Osteocyte (in vitro differentiated cells): ENCODE results near the gene S100A7. TPM values are rescaled to one million over a fixed set of nuclear protein-coding genes. Genes with fewer than 3 reads are reported as not detected.
A peak's percentile ranks its signal among the peaks of the same experiment; 100 is the strongest.

Source experiments
- DNase-seq: peaks from one replicate; pipeline ENCODE4 v3.0.0; 2021; ENCODE audit warnings: mixed read lengths; ENCODE audit not compliant: unreplicated experiment; ENCODE audit errors: extremely low spot score
- H3K27ac Mint-ChIP-seq: one replicate; pipeline ENCODE4 v1.8.0; 2021; ENCODE audit warnings: mild to moderate bottlenecking, mixed read lengths; ENCODE audit not compliant: unreplicated experiment
- H3K27me3 Mint-ChIP-seq: one replicate; pipeline ENCODE4 v1.8.0; 2021; ENCODE audit warnings: mixed read lengths; ENCODE audit not compliant: unreplicated experiment
- H3K36me3 Mint-ChIP-seq: one replicate; pipeline ENCODE4 v1.8.0; 2021; ENCODE audit warnings: mixed read lengths; ENCODE audit not compliant: unreplicated experiment
- H3K4me1 Mint-ChIP-seq: one replicate; pipeline ENCODE4 v1.8.0; 2021; ENCODE audit warnings: mixed read lengths; ENCODE audit not compliant: unreplicated experiment
- H3K4me3 Mint-ChIP-seq: one replicate; pipeline ENCODE4 v1.8.0; 2021; ENCODE audit warnings: mild to moderate bottlenecking, moderate library complexity, mixed read lengths; ENCODE audit not compliant: unreplicated experiment
- H3K9me3 Mint-ChIP-seq: one replicate; pipeline ENCODE4 v1.8.0; 2021; ENCODE audit warnings: mixed read lengths; ENCODE audit not compliant: unreplicated experiment
- total RNA-seq: library from RNA; stranded (reverse); gene quantifications from 2 replicates; pipeline ENCODE4 v1.2.1, GENCODE V29; 2021
- TF ChIP-seq, protein P1 (sequence below): fragments of 200-600 bp; sonication (generic); IDR thresholded peaks from 2 replicates; pipeline ENCODE4 v1.5.0; 2021; ENCODE audit warnings: antibody characterized with exemption, mild to moderate bottlenecking, moderate library complexity

Gene S100A7
- total RNA-seq, 1 donor from 2014 or later: not detected

DNA sequence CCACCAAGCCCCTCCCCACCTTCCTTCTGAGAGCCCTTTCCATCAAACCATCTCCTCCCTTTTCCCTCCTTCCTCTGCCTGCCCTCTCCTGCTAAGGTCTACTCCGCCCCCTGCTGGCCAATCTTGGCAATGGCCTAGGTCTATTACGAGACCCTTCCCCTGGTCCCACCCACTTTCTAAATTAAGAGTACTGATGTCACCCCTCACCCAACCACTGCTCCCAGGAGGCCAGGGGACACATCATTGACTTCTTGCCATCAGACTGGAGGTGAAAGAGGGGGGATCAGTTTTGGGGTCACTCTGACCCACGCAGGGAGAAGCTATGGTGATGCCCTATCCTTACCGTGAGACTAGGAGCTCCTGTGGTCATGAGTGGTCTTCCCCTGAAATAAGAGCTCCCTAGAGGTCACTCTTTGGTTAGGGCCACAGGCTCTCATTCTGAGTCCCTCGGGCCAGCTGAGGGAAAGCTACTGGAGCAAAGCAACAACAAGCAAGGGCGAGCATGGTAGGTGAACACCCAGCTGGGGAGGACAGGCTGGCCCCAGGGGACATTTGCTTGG lies 34.6 kb upstream of the S100A7 start:
- peaks cover 64% of the 10 kb centered on the region for H3K27me3 Mint-ChIP-seq
- TF ChIP-seq, protein P1, sequence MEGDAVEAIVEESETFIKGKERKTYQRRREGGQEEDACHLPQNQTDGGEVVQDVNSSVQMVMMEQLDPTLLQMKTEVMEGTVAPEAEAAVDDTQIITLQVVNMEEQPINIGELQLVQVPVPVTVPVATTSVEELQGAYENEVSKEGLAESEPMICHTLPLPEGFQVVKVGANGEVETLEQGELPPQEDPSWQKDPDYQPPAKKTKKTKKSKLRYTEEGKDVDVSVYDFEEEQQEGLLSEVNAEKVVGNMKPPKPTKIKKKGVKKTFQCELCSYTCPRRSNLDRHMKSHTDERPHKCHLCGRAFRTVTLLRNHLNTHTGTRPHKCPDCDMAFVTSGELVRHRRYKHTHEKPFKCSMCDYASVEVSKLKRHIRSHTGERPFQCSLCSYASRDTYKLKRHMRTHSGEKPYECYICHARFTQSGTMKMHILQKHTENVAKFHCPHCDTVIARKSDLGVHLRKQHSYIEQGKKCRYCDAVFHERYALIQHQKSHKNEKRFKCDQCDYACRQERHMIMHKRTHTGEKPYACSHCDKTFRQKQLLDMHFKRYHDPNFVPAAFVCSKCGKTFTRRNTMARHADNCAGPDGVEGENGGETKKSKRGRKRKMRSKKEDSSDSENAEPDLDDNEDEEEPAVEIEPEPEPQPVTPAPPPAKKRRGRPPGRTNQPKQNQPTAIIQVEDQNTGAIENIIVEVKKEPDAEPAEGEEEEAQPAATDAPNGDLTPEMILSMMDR: peak; percentile 91
- H3K4me1 Mint-ChIP-seq: no peaks in the 10 kb centered on the region
- peak; percentile 93 for DNase-seq
- H3K36me3 Mint-ChIP-seq: no peaks in the 10 kb centered on the region
- no peak overlapping the region for H3K27ac Mint-ChIP-seq
- H3K4me3 Mint-ChIP-seq: no peak overlapping the region
- no peaks in the 10 kb centered on the region for H3K9me3 Mint-ChIP-seq

DNA sequence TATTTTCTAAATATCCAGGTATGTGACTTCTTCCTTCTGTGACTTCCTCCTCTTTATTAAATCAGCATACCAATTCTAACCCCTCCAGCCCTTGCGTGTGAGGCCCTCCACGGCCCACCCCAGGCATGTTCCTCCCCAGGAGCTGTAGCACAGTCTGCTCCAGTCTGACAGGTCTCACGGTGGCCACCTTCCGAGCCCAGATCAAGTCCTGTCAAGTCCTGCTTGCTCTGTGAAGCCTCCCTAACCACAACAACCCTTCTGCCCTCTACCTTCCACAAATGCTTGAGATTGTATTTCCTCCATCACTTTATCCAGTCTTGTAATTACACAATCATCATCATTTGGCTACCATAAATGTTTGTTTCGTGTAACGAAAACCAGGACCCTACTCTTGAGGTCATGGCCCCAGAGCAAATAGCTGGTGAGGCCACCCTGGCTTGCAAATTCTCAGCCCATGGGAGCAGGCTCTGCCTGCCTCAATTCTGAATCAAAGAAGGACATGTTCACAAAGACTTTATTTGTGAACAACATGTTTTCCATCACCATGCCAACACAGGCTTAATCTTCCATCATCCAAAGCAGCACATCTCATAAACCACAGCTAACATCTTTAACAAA lies 33.0 kb upstream of the S100A7 start:
- no peak overlapping the region for H3K27ac Mint-ChIP-seq
- no peaks in the 10 kb centered on the region for H3K36me3 Mint-ChIP-seq
- peaks cover 53% of the 10 kb centered on the region for H3K27me3 Mint-ChIP-seq
- TF ChIP-seq, protein P1: no peak
- no peak overlapping the region for H3K4me3 Mint-ChIP-seq
- H3K4me1 Mint-ChIP-seq: no peaks in the 10 kb centered on the region
- no peaks in the 10 kb centered on the region for H3K9me3 Mint-ChIP-seq
- no peak for DNase-seq

DNA sequence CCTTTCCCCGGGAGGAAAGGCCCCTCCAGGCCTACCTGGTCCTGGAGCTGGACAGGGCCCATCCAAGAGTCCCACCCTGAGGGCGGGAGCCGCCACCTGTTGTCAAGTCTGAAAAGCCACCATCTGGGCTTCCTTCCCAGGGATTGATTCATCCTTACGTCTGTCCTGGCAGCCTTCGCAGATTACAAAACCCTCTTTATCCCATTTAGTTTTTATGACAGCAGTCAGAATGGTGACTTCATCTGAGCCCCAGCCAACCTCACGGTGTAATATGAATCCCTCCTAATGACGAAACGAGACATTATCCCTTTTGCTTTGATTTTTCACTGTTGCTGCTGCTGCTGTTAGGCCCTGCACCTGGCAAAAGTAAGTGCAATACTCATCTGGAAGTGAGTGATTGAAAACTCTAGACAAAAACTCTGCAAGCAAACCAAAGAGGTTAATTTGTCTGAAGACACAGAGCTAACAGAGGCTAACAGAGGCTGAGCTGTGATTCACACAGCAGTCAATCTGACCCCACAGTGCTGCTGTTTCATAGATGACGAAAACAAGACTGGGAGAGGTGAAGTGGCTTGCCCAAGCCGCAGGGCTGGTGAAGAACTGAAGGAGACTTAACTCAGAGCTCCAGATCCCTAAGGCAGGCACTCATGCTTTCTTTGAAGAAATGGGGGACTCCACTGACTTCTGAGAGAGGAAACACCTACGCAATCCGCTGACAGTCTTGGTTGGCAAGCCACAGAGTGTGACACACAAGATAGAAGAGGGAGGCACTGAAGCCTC lies 30.0 kb upstream of the S100A7 start:
- H3K4me3 Mint-ChIP-seq: no peak overlapping the region
- TF ChIP-seq, protein P1: no peak
- peaks cover 46% of the 10 kb centered on the region for H3K27me3 Mint-ChIP-seq
- no peaks in the 10 kb centered on the region for H3K4me1 Mint-ChIP-seq
- H3K9me3 Mint-ChIP-seq: no peaks in the 10 kb centered on the region
- no peak overlapping the region for H3K27ac Mint-ChIP-seq
- DNase-seq: no peak
- no peaks in the 10 kb centered on the region for H3K36me3 Mint-ChIP-seq

DNA sequence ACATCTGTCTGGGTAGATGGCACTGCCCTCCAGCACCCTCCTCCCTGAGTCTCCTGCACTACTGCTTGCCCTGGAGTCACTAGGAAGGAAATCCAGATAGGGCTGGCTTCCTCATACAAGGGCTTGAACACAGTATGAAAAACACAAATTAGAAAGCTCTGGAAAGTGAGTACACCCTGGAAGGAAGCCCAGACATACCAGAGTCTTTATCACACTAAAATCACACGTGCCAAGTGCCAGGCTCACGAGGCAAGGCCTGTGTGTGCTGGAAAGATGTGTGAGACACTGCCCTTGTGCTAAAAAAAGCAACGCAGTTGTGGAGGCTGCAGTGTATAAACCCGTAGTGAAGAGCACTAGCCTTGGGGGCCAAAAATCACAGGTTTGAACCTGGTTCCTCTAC lies 28.3 kb upstream of the S100A7 start:
- Mint-ChIP-seq H3K27ac (no peak overlapping the region), H3K4me1 (no peaks in the 10 kb centered on the region), H3K4me3 (no peak overlapping the region), H3K9me3 (no peaks in the 10 kb centered on the region), H3K27me3 (peaks cover 54% of the 10 kb centered on the region), H3K36me3 (no peaks in the 10 kb centered on the region)
- TF ChIP-seq, protein P1: no peak
- DNase-seq: no peak

DNA sequence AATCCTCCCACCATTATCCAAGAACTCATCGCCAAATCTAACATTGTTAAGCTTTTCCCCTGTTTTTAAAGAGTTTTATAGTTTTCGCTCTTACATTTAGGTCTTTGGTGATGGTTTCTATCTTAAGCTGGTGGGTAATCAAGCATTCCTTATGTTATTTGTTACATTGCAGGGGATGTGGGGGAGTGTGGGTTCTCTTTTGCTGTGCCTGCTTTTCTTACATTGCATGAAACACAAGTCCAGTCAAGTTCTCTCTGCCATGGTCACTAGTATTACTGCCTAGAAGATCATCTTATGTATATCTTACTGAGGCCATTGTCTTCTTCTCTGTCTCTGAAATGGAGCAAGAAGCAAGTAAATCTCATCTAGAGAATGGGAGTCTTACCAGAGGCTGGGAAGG lies 27.3 kb upstream of the S100A7 start:
- DNase-seq: no peak
- Mint-ChIP-seq H3K4me3 (no peak overlapping the region), H3K4me1 (no peaks in the 10 kb centered on the region), H3K36me3 (no peaks in the 10 kb centered on the region), H3K27me3 (peaks cover 54% of the 10 kb centered on the region), H3K9me3 (no peaks in the 10 kb centered on the region), H3K27ac (no peak overlapping the region)
- TF ChIP-seq, protein P1: no peak
